HG03175 (cell line): ENCODE data around the gene LAMA3.
"Not testable (repeated sequence)": the region's sequence is repeated elsewhere in the genome, so short reads cannot be mapped to it uniquely, and the experiment has no call there.

Source experiments
- ATAC-seq: cut with Tn5 transposase; IDR thresholded peaks from one replicate; pipeline ENCODE4 v1.9.1; 2021; ENCODE audit warnings: mild to moderate bottlenecking, moderate library complexity; ENCODE audit not compliant: unreplicated experiment

The LAMA3 gene

GRCh38 chr18:23704806-23705205 is 15.6 kb downstream of the LAMA3 start:
- ATAC-seq, result no peak

- ATAC-seq, result no peak
Observed at GRCh38 chr18:23706971-23707640, 17.9 kb downstream of the LAMA3 start.

- no peak for ATAC-seq
Observed at GRCh38 chr18:23710068-23710527, 20.8 kb downstream of the LAMA3 start.

GRCh38 chr18:23710946-23711345 is 21.7 kb downstream of the LAMA3 start:
- no peak for ATAC-seq

GRCh38 chr18:23711426-23711825 is 22.2 kb downstream of the LAMA3 start:
- no peak for ATAC-seq

GRCh38 chr18:23712445-23712844 is 23.2 kb downstream of the LAMA3 start:
- ATAC-seq, result no peak

GRCh38 chr18:23714576-23714975 is 25.3 kb downstream of the LAMA3 start:
- no peak for ATAC-seq

GRCh38 chr18:23716079-23716478 is 26.8 kb downstream of the LAMA3 start:
- not testable (repeated sequence) for ATAC-seq

- ATAC-seq, result no peak
Observed at GRCh38 chr18:23716516-23716915, 27.3 kb downstream of the LAMA3 start.

- ATAC-seq, result no peak
Observed at GRCh38 chr18:23716966-23717365, 27.7 kb downstream of the LAMA3 start.

GRCh38 chr18:23718243-23718720 is 29.0 kb downstream of the LAMA3 start:
- ATAC-seq, result no peak

GRCh38 chr18:23718731-23719130 is 29.5 kb downstream of the LAMA3 start:
- no peak for ATAC-seq

- ATAC-seq, result no peak
Observed at GRCh38 chr18:23719634-23720201, 30.5 kb downstream of the LAMA3 start.

- no peak for ATAC-seq
Observed at GRCh38 chr18:23721696-23722480, 32.6 kb downstream of the LAMA3 start.

GRCh38 chr18:23722646-23723045 is 33.4 kb downstream of the LAMA3 start:
- ATAC-seq, result no peak

- ATAC-seq, result no peak
Observed at GRCh38 chr18:23723121-23723520, 33.9 kb downstream of the LAMA3 start.

GRCh38 chr18:23724681-23725080 is 35.4 kb downstream of the LAMA3 start:
- no peak for ATAC-seq

- ATAC-seq, result no peak
Observed at GRCh38 chr18:23725351-23725750, 36.1 kb downstream of the LAMA3 start.

GRCh38 chr18:23725827-23726661 is 36.8 kb downstream of the LAMA3 start:
- ATAC-seq, result no peak

- ATAC-seq, result no peak
Observed at GRCh38 chr18:23727707-23728493, 38.6 kb downstream of the LAMA3 start.
